GM20000 (cell line): ENCODE results near the gene POLR1A.
"Not testable (repeated sequence)": the region's sequence is repeated elsewhere in the genome, so short reads cannot be mapped to it uniquely, and the experiment has no call there.

Experiments used
- DNase-seq: peaks from one replicate; pipeline ENCODE4 v3.0.0; 2012; ENCODE audit warnings: low spot score
- CTCF ChIP-seq: IDR thresholded peaks from 2 replicates; pipeline ENCODE4 v1.5.1; 2012; ENCODE audit warnings: mild to moderate bottlenecking, control low read depth; ENCODE audit errors: extremely low read depth, missing control alignments

The POLR1A gene

GRCh38 chr2:85996591-85996990 lies 109.1 kb downstream of the POLR1A start:
- no peak for DNase-seq
- TF ChIP-seq CTCF = no peak

GRCh38 chr2:85995648-85996529 lies 109.8 kb downstream of the POLR1A start:
- no peak for TF ChIP-seq CTCF
- no peak for DNase-seq

GRCh38 chr2:85994897-85995647 lies 110.6 kb downstream of the POLR1A start:
- no peak for DNase-seq
- no peak for TF ChIP-seq CTCF

- DNase-seq = no peak
- no peak for TF ChIP-seq CTCF
These were observed 111.3 kb downstream of the POLR1A start for GRCh38 chr2:85994421-85994777.

GRCh38 chr2:85992611-85993010 lies 113.1 kb downstream of the POLR1A start:
- TF ChIP-seq CTCF = no peak
- no peak for DNase-seq

- not testable (repeated sequence) for DNase-seq
These were observed 113.6 kb downstream of the POLR1A start for GRCh38 chr2:85992053-85992452.

- no peak for DNase-seq
- no peak for TF ChIP-seq CTCF
These were observed 115.6 kb downstream of the POLR1A start for GRCh38 chr2:85990084-85990483.
